ENCODE results near the gene PADI4.

The PADI4 gene

GRCh38 chr1:17350083-17350482 is 42.1 kb downstream of the PADI4 start:
- DNase-seq (ENCODE audit: low spot score) = no peak

- no peak for DNase-seq (ENCODE audit: low spot score)
These were observed 43.0 kb downstream of the PADI4 start for GRCh38 chr1:17350928-17351446.

- no peak for DNase-seq (ENCODE audit: low spot score)
These were observed 43.8 kb downstream of the PADI4 start for GRCh38 chr1:17351598-17352324.

DNA sequence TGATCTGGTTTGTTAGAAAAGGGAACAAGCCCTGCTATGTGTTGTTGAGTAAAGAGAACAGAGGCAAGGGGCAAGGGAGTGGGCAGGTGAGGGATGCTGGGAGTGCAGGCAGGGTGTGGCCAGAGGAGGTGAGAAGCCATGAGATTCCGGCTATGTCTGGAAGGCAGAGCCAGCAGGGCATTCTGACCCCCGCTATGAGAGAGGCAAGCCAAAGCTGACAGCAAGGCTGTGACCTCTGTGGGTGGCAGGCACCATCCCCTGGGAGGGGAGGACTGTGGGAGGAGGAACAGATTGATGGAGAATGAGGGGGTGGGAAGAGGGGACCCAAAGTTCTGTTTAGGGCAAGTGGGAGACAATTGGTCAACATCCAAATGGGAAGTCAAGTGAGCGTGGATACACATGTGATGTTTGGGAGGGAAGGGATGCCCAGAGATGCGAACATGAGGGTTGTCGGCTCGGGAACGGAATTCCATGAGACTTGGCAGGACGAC is 44.5 kb downstream of the PADI4 start:
- no peak for DNase-seq (ENCODE audit: low spot score)

DNA sequence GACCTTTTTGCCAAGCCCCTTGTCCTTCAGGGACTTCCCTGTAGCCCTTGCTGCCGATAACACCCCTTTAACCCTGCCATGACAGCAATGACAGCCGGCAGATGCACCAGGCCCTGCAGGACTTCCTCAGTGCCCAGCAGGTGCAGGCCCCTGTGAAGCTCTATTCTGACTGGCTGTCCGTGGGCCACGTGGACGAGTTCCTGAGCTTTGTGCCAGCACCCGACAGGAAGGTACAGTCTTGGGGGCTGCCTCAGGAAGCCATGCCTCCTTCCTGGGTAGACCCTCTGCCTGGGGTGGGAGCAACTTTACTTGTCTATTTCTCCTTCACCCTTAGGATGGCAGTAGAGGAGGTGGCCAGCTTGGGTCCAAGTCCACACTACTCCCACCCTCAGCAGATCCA is 47.9 kb downstream of the PADI4 start:
- no peak for DNase-seq (ENCODE audit: low spot score)

DNA sequence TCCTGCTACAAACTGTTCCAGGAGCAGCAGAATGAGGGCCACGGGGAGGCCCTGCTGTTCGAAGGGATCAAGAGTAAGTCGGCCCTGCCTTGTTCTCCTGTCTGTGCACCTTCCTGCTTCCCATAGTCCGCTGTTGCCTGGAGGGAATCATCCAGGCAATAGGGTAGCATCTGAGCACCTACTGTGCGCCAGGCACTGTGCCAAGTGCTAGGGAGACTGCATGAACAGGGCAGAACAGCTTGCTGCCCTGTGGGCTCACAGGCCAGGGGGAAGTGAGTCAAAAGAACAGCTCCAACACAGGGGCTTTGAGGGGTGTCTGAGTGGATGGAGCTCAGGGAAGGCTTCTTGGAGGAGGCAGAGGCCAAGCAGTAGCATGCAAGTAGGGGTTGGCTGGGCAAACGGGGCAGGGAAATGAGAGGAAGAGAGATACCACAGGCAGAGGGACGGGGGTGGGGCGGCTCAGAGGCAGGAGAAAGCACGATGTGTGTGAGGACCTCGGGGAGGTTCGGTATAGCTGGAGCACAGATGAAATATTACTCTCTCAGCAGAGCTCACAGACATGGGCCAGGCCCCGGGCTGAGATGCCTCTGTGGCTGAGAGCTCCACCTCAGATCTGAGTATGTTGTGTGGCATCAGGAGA is 48.5 kb downstream of the PADI4 start:
- DNase-seq (ENCODE audit: low spot score) = no peak

GRCh38 chr1:17358557-17358956 is 50.6 kb downstream of the PADI4 start:
- DNase-seq (ENCODE audit: low spot score) = no peak

GRCh38 chr1:17359031-17359430 is 51.0 kb downstream of the PADI4 start:
- no peak for DNase-seq (ENCODE audit: low spot score)

DNA sequence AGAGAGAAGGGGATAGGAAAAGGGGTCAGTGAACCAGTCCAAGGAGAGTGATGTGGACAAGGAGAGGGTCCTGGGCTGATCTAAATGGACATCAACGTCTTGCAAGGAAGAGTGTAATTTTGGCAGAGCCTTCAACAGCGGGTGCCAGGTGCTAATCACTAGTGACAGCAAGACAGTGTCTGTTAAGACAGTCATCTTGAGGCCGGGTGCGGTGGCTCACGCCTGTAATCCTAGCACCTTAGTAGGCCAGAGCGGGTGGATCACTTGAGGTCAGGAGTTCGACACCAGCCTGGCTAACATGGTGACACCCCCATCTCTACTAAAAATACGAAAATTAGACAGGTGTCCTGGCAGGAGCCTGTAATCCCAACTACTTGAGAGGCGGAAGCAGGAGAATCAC is 51.8 kb downstream of the PADI4 start:
- no peak for DNase-seq (ENCODE audit: low spot score)

GRCh38 chr1:17360272-17360956 is 52.4 kb downstream of the PADI4 start:
- no peak for DNase-seq (ENCODE audit: low spot score)

DNA sequence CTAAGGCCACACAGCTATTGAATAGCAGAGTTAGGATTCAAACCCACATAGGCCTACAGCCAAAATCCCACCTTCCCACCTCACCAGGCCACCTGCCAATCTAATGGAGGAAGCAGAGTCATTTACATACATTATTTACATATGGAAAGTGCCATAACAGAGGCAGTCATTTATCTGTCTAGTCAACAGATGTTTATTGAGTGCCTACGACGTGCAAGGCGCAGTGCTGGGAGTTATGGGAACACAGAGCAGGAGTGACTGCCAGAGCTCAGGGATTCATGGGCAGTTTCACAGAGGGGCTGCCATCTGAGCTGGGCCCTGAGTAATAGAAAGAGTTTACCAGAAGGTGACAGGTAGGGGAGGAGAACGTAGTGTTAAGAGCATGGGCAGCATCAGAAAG is 53.7 kb downstream of the PADI4 start:
- no peak for DNase-seq (ENCODE audit: low spot score)

- DNase-seq (ENCODE audit: low spot score) = no peak
These were observed 55.4 kb downstream of the PADI4 start for GRCh38 chr1:17363351-17363750.

- DNase-seq (ENCODE audit: low spot score) = no peak
These were observed 55.8 kb downstream of the PADI4 start for GRCh38 chr1:17363771-17364170.

DNA sequence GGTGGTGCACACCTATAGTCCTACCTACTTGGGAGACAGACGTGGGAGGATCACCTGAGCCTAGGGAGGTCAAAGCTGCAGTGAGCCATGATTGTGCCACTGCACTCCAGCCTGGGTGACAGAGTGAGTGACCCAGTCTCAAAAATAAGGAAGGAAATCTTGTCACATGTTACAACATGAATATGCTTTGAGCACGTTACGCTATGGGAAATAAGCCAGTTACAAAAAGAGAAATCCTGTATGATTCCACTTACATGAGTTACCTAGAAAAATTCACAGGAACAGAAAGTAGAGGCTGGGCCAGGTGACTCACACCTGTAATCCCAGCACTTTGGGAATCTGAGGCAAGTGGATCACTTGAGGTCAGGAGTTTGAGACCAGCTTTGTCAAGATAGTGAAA is 57.3 kb downstream of the PADI4 start:
- DNase-seq (ENCODE audit: low spot score) = no peak

GRCh38 chr1:17369466-17369865 is 61.5 kb downstream of the PADI4 start:
- DNase-seq (ENCODE audit: low spot score) = no peak

- no peak for DNase-seq (ENCODE audit: low spot score)
These were observed 62.6 kb downstream of the PADI4 start for GRCh38 chr1:17370618-17371017.

DNA sequence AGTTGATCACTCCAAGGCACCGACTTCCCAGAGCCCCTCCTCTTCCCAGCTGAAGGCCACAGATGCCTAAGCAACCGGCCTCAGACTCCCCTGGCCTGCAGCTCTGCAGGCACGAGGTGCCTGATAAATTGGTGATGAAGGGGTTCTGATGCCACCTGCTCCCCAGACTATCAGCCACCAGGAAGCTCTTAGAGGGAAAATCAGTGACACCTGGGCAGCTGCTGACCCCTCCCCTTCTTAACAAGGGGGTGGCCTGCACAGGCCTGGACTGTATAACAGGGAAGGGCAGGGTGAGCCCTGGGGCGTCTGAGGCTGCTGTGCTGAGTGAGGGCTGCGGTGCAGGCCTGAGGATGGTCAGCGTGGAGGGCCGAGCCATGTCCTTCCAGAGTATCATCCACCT is 63.9 kb downstream of the PADI4 start, which contains the start of gene PADI6:
Gene PADI6 (plus strand): TSS at position 301 of the 400 bp plus-strand sequence. CDS start 50 bp downstream, at position 351.
- no peak for DNase-seq (ENCODE audit: low spot score)

DNA sequence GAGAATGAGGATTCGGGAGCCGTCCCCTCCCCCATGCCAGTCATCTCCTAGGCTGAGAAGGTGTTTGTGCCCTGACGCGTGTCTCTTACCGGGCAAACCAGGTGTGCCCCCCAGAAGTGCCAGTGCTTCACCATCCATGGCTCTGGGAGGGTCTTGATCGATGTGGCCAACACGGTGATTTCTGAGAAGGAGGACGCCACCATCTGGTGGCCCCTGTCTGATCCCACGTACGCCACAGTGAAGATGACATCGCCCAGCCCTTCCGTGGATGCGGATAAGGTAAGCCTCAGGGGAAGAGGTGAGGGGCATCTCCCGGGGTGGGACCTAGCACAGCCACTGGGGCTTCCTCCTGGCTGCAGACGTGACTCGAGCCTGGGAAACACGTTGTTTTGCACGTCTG is 65.0 kb downstream of the PADI4 start:
- DNase-seq (ENCODE audit: low spot score) = no peak

GRCh38 chr1:17375651-17376050 is 67.7 kb downstream of the PADI4 start:
- no peak for DNase-seq (ENCODE audit: low spot score)

DNA sequence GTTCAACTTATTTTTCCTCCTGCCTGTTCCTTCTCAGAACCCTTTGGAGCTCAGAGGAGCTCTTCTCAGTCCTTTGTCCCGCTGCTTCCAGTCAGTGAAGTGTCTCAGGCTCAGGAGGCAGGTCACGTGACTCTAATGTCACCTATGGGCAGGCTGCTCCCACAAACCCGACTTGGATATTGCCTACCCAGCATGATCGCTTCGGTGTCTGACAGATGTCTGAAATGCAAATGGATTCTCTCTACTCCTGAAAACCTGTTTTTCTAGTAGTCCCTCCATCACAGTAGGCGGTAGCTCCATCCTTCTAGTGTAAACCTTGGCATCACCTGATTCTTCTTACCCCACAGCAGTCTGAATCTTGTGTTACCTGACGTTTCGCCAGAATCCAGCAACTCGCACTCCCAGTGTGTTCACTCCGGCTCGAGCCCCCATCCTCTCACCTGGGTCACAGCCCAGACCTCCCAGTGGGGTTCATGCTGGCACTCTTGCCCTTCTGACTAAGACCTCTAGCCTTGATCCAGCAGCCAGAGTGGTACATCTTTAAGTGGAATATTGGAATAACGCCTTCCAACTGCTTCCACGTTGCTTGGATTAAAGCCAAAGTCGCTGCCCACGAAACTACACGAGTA is 69.4 kb downstream of the PADI4 start:
- DNase-seq (ENCODE audit: low spot score) = no peak

- no peak for DNase-seq (ENCODE audit: low spot score)
These were observed 73.2 kb downstream of the PADI4 start for GRCh38 chr1:17381161-17381560.

DNA sequence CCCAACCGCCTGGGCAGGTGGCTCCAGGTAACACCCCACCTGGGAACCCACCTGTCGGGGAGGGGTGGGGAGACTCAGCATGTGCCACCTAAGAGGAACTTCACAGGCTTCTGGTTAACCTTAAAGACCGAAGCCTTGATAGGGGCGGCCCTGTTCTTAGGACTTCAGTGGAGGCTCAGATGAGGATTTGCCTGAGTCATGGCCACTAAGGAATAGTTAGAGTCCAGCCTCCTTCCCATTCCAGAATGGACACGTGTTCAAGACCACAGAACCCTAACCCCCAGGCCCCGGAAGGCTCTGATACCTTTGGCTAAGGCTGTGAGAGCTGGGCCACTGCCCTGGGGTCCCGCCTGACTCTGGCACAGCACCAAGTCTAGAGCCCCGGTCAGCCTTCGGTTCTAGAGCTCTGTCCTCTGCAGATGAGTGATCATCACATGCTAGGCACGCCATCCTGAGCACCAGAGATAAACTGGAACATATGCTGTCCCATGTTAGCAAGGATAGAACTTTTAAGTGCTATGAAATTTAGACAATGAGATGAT is 84.3 kb downstream of the PADI4 start:
- no peak for DNase-seq (ENCODE audit: low spot score)
